Immature natural killer cell (primary cell): ENCODE measurements around the gene RPP25L. TPM values are rescaled to one million over a fixed set of nuclear protein-coding genes. Genes with fewer than 3 reads are reported as not detected.

ENCODE experiments used
- DNase-seq, 3 donors: peaks; one replicate each; pipeline ENCODE4 v3.0.0; 2022; ENCODE audit warnings: mixed read lengths in 1 of 3
- H3K27ac Mint-ChIP-seq, 6 donors: one replicate each; pipeline ENCODE4 v1.8.0; 2020; ENCODE audit warnings: mixed read lengths in 6 of 6, mild to moderate bottlenecking in 5 of 6, inconsistent platforms in 4 of 6, moderate library complexity in 3 of 6
- H3K27me3 Mint-ChIP-seq, 3 donors: one replicate each; pipeline ENCODE4 v1.8.0; 2020 to 2021; ENCODE audit warnings: low read depth in 3 of 3, mild to moderate bottlenecking in 3 of 3, mixed read lengths in 3 of 3, moderate library complexity in 3 of 3, inconsistent platforms in 1 of 3
- H3K36me3 Mint-ChIP-seq, 3 donors: one replicate each; pipeline ENCODE4 v1.8.0; 2020; ENCODE audit warnings: mixed read lengths in 3 of 3, inconsistent platforms in 2 of 3, mild to moderate bottlenecking in 2 of 3
- H3K4me1 Mint-ChIP-seq, 2 donors: one replicate each; pipeline ENCODE4 v1.8.0; 2020; ENCODE audit warnings: inconsistent platforms in 2 of 2, mild to moderate bottlenecking in 2 of 2, mixed read lengths in 2 of 2, moderate library complexity in 1 of 2
- H3K4me3 Mint-ChIP-seq, 5 donors: one replicate each; pipeline ENCODE4 v1.8.0; 2020; ENCODE audit warnings: mild to moderate bottlenecking in 5 of 5, mixed read lengths in 5 of 5, inconsistent platforms in 3 of 5, moderate library complexity in 3 of 5
- H3K9me3 Mint-ChIP-seq, 6 donors: one replicate each; pipeline ENCODE4 v1.8.0; 2020; ENCODE audit warnings: mild to moderate bottlenecking in 6 of 6, mixed read lengths in 6 of 6, inconsistent platforms in 4 of 6, moderate library complexity in 3 of 6
- polyA plus RNA-seq, 3 donors: library from polyadenylated mRNA; unstranded; fragments of 300-500 nt; fragmentation: Illumina TruSeq; gene quantifications; one replicate each; pipeline ENCODE4 v1.2.3, GENCODE V29; 2021

Gene RPP25L
- polyA plus RNA-seq, 3 donors from 2014 or later, result 42.3 to 52.0 (median 43.4) TPM

DNA sequence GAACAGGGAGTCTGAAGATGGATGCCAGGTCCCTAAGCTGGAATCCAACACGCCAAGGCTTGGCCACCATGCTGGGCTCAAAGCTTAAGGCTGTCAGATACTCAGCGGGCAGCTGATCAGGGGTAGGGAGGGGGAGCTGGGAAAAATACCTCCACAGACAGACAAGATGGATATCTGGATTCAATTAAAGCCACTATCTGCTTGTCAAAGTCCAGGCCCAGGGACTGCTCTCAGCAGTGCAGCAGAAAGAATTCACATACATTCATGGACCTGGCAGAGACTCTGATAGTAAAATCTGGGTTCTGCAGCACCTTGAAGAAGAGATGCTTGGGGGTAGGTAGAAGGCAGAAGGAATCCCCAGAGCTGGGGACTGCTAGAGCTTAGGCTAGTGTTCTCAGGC, 3.2 kb upstream of the RPP25L start:
- peaks cover 38 to 47% of the 10 kb centered on the region in 2 donors for H3K4me1 Mint-ChIP-seq
- no peak for DNase-seq
- peaks cover 0 to 31% (median 7%) of the 10 kb centered on the region in 3 donors for H3K36me3 Mint-ChIP-seq
- no peak overlapping the region for H3K4me3 Mint-ChIP-seq
- H3K27ac Mint-ChIP-seq, result peak overlapping the region in 1 of 6 donors; percentile 34
- peaks cover 0 to 2% (median 0%) of the 10 kb centered on the region in 6 donors for H3K9me3 Mint-ChIP-seq
- H3K27me3 Mint-ChIP-seq, result peaks cover 6 to 10% (median 8%) of the 10 kb centered on the region in 3 donors

DNA sequence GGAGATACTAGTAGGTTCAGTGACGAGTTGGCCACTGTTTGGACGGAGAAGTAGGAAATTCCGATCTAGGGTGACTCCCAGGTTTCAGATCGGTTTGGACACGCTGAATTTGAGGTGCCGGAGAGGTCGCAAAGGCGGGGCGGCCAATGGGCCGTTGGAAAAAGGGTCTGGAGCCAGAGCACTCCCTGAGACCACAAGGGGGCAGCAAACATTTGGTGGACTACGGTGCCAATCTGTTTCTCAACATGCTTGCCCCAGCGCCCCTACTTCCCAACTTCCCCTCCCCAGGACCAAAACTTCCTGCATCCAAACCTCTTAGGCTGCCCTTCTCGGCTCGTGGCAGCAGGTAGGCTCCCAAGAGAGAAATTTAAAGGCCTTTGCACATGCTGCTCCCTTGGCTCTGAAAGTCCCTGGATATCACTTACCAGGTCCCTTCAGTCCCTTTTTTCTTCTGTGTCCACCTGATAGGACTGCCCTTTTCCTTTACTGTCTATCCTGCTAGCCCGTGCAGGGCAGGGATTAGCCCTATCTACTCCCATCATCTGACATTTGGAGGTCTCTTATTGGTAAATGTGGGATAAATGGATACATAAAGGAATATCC, 992 bp upstream of the RPP25L start:
- Mint-ChIP-seq H3K4me1 (peaks cover 23 to 31% of the 10 kb centered on the region in 2 donors), H3K27me3 (peaks cover 6 to 8% (median 8%) of the 10 kb centered on the region in 3 donors)

DNA sequence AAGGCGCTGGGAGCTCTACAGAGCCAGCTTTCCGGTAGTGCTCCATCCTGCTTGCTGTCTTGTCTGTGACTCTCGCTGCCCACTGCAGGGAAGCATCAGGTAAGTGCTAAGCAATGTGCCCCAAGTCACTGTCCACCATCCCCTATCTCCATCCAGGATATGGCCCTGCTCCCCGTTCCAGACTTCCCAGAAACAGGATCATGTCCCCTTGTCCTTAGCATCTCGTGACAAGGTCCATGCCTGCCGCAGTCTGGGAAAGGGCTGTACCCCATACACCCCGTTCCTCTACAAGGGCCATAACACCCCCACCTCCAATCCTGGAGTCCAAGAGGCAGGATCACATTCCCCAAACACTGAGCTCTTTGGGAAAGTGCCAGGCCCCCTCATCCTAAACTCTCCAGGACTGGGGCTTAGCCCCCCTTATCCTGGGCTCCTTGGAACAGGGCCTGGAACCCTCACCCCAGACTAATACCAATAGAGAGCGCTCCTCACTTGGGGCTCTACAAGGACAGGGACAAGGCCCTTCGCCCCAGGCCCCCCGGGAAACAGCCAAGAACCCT, 566 bp downstream of the RPP25L start:
- H3K27me3 Mint-ChIP-seq, result peaks cover 6 to 8% (median 8%) of the 10 kb centered on the region in 3 donors
- H3K4me3 Mint-ChIP-seq, result peak overlapping the region; percentile 92 to 98 (median 93)
- H3K9me3 Mint-ChIP-seq, result no peaks in the 10 kb centered on the region
- peaks cover 23 to 31% of the 10 kb centered on the region in 2 donors for H3K4me1 Mint-ChIP-seq
- H3K36me3 Mint-ChIP-seq, result peaks cover 0 to 18% (median 4%) of the 10 kb centered on the region in 3 donors
- no peak for DNase-seq
- H3K27ac Mint-ChIP-seq, result peak overlapping the region; percentile 88 to 98 (median 92)

More for the DNA sequence above, 992 bp upstream of the RPP25L start:
- Mint-ChIP-seq H3K9me3 (no peaks in the 10 kb centered on the region), H3K36me3 (peaks cover 0 to 27% (median 7%) of the 10 kb centered on the region in 3 donors), H3K27ac (peak overlapping the region; percentile 88 to 98 (median 94)), H3K4me3 (peak overlapping the region; percentile 92 to 98 (median 93))
- DNase-seq, result peak; percentile 69 to 72 (median 72)

DNA sequence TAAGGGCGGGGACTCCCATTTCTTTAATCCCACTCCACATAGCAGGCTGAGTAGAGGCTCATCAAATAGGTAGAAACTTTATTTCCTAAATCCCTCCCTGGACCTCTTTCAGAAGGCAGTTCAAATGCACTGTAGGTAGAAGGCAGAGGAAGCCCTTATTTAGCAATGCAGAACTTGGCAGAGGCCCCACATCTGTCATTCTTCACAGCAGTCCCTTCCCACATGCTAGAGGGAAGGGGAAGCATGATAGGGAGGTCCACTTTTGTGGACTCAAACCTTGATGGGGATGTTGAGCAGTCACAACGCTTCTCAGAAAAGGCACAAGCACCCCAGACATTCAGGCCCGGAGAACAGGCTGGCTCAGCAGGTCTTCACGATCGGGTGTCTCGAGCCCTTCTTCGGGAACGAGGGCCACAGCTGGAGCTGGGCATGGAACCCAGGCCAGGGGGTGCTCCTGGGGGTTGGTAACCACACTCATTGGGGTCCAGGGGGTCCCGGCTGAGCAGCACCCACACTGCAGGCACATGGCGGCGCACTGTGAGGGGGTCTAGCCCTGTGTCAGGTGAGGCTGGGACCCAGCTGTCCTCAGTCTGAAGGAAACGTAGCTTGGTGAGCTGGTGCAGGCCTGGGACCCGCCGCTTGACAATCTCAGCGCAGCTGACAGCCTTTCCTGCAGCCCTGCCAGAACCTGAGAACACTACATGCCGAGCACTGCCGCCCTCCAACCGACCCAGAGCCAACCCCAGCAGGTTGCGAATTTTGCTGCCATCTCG, 1.3 kb downstream of the RPP25L start:
- Mint-ChIP-seq H3K27me3 (peaks cover 6 to 8% (median 8%) of the 10 kb centered on the region in 3 donors), H3K9me3 (no peaks in the 10 kb centered on the region), H3K36me3 (peaks cover 0 to 15% (median 0%) of the 10 kb centered on the region in 3 donors), H3K27ac (peak overlapping the region in 5 of 6 donors; percentile 75 to 98 (median 93)), H3K4me1 (peaks cover 23 to 31% of the 10 kb centered on the region in 2 donors), H3K4me3 (peak overlapping the region; percentile 36 to 98 (median 92))
- no peak for DNase-seq

DNA sequence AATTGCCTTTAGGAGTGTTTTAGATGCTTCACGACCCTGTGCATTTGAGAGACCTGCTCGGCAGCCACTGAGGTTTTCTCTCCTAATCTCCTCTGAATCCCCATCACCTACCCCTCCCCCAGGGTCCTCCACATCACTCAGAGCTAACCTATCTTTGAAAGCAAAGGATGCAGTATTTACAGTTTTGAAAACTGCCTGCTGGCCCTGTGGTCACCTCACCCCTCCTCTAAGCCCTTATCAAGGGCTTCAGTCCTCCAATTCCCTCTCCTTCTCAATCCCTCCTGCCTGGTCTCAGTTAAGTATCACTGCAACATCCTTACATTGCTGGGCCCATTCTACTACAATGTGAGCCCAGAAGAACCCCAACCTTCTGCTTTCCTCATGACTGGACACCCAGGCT, 4.6 kb downstream of the RPP25L start:
- no peak for DNase-seq
- H3K27me3 Mint-ChIP-seq, result peaks cover 2 to 6% (median 5%) of the 10 kb centered on the region in 3 donors
- H3K9me3 Mint-ChIP-seq, result no peaks in the 10 kb centered on the region
- no peaks in the 10 kb centered on the region for H3K36me3 Mint-ChIP-seq
- no peak overlapping the region for H3K27ac Mint-ChIP-seq
- peaks cover 12 to 18% of the 10 kb centered on the region in 2 donors for H3K4me1 Mint-ChIP-seq
- no peak overlapping the region for H3K4me3 Mint-ChIP-seq

DNA sequence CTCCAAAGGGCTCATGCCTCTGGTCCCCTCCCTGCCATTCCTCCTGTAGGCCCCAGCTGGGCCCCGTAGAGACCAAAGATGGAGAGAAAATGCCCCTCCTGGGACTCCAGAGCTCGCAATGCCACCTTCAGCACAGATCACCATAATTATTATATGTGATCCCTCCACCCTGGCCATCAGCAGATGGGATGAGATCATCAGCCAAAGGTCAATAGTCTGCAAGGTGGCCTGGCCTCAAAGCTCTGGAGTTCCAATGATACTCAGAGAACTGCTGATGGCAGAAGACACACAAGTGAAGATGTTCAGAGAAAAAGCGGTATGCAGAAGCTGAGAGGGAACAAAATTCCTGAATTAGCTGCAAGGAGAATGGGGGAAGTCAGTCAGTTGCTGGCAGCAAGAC, 5.0 kb downstream of the RPP25L start:
- H3K27me3 Mint-ChIP-seq, result peaks cover 0 to 4% (median 3%) of the 10 kb centered on the region in 3 donors
- H3K27ac Mint-ChIP-seq, result no peak overlapping the region
- H3K9me3 Mint-ChIP-seq, result no peaks in the 10 kb centered on the region
- no peak overlapping the region for H3K4me3 Mint-ChIP-seq
- no peak for DNase-seq
- peaks cover 10 to 15% of the 10 kb centered on the region in 2 donors for H3K4me1 Mint-ChIP-seq
- H3K36me3 Mint-ChIP-seq, result no peaks in the 10 kb centered on the region

DNA sequence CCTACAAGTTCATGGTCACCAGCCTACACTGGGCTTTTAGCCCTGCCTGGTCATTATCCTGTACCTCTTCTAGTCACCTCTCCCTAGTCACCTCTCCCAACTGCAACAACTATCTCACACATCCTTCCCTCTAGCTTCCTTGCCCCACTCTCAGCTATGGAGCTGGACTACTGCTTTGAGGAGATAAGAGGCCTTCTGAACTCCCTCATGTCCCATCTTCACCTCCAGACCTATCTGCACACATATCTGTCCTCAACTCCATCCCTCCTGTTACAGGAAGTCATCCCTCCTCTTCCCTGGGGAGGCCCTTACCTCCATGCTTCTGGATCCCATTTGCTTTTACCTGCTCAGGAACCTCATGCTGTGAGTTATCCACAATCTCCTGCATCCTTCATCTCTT, 5.7 kb downstream of the RPP25L start:
- Mint-ChIP-seq H3K27me3 (peaks cover 0 to 5% (median under 1%) of the 10 kb centered on the region in 3 donors), H3K9me3 (no peaks in the 10 kb centered on the region), H3K4me3 (no peak overlapping the region), H3K4me1 (peaks cover 5 to 10% of the 10 kb centered on the region in 2 donors), H3K36me3 (no peaks in the 10 kb centered on the region), H3K27ac (no peak overlapping the region)
- DNase-seq, result no peak

DNA sequence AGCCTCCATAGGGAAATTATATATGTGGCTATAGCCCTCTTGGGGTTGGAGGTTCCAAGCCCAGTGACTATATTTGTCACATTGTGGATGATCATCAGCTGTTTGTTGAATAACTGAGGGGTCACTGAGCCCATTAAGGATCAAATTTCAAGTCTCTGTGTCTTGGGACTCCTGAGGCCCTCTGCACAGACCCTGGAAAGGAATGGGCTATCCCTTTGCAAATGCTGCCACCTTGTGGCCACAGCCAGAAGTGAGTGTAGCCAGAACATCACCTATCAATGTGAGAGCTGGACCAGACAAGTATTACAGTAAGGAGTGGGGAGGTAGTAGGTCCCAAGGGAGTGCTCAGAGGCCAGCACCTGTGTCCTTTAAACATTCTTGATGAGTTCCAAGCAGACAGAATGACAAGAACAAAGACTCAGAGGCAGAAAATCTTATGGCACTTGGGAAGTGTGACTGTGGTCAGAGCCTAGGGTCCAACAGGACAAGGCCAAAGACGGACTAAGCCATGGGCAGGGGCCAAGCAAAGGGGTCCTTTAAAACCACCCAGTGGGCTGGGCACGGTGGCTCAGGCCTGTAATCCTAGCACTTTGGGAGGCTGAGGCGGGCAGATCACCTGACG, 8.2 kb downstream of the RPP25L start:
- Mint-ChIP-seq H3K9me3 (no peaks in the 10 kb centered on the region), H3K27me3 (peaks cover 0 to 5% (median 2%) of the 10 kb centered on the region in 3 donors), H3K4me1 (no peaks in the 10 kb centered on the region), H3K36me3 (no peaks in the 10 kb centered on the region), H3K4me3 (no peak overlapping the region), H3K27ac (no peak overlapping the region)
- peak; percentile 66 to 73 (median 69) for DNase-seq

DNA sequence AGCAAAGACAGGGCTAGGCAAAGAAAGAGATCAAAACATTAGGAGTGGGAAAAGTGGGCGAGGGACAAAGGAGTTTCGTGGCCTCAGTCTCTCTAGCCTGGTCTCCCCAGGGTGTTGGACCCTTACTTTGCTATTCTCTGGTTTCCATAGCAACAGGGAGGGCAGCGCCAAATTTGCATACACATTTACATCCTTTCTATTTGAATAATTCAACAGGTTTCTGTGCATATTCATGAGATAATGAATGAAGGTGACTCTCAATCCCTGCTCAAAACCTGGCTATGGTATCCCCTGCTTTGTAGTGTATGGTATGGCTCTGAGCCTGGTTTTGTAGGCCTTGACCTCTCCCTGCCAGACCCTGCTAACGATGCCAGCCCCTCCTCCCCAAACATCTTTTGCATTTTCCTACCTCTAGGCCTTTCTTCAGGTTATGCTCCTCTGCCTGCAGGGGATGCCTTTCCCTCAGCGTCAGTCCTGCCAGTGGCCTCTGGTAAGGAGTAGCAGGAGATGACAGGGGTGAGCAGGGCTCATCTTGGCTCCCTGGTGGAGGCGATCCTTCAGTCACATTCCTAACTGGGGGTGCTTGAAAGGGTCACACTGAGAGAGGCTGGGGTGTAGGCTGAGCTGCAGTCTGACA, 9.8 kb downstream of the RPP25L start:
- DNase-seq, result no peak
- peaks cover 0 to 6% (median 2%) of the 10 kb centered on the region in 3 donors for H3K27me3 Mint-ChIP-seq
- H3K4me1 Mint-ChIP-seq, result no peaks in the 10 kb centered on the region
- H3K36me3 Mint-ChIP-seq, result no peaks in the 10 kb centered on the region
- no peaks in the 10 kb centered on the region for H3K9me3 Mint-ChIP-seq
- no peak overlapping the region for H3K27ac Mint-ChIP-seq
- no peak overlapping the region for H3K4me3 Mint-ChIP-seq

DNA sequence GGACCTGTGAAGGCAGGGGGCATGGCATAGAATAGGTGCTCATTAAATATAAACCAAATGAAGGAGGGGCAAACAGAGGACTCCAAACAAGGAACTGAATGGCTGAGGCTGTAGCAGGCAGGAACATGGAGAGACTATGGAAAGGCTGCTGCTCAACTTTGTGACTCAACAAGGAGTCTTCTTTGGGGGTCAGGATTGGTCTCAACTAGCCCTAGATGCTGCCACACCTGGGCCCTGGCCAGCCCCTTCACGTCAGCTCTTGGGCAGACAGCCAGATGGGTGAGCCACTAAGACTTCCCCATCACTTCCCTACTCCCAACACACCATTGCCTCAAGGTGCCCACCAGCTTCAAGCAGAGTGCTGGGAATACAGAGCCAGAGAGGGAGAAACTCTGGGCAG, 11.0 kb downstream of the RPP25L start:
- Mint-ChIP-seq H3K27me3 (peaks cover 0 to 6% (median 2%) of the 10 kb centered on the region in 3 donors), H3K27ac (no peak overlapping the region), H3K4me3 (no peak overlapping the region), H3K36me3 (no peaks in the 10 kb centered on the region), H3K4me1 (no peaks in the 10 kb centered on the region), H3K9me3 (no peaks in the 10 kb centered on the region)
- no peak for DNase-seq

DNA sequence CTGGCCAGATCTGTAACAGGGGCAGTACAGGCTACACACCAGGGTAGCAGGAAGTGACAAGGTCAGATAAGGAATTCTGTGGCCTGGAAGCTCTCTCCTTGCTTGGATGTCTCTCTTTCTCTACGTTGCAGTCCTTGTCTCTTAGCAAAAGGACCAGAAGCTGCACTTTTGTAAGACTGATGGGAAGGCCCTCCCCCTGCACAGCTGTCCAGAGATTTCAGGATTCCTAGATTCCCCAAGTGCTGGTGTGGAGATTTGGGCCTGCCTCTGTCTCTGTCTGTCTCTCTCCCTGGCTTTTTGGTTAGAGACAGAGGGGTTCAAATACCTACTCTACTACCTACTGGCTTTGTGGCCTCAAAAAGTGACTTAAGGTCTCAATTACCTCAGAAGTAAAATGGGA, 12.4 kb downstream of the RPP25L start:
- no peaks in the 10 kb centered on the region for H3K4me1 Mint-ChIP-seq
- H3K9me3 Mint-ChIP-seq, result no peaks in the 10 kb centered on the region
- no peak for DNase-seq
- H3K27me3 Mint-ChIP-seq, result peaks cover 0 to 3% (median 2%) of the 10 kb centered on the region in 3 donors
- no peak overlapping the region for H3K4me3 Mint-ChIP-seq
- no peak overlapping the region for H3K27ac Mint-ChIP-seq
- H3K36me3 Mint-ChIP-seq, result no peaks in the 10 kb centered on the region

DNA sequence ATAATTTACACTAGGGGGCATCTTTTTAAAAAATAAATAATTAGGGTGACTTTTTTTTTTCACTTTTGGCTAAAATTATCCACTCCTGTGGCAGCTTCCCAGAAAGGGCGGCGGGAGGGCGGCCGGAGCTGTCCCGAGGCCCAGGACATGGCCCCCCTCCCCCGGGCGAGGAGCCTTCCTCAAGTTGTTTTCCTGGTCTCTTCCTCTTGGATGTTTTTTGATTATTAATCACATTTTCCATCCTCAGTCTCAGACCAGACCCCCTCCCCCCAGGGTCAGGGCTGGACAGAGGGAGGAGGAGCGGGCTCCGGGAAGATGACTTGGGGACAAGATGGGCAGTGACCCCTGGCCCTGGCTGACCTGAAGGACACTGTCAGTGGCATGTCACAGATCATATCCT, 17.7 kb downstream of the RPP25L start:
- Mint-ChIP-seq H3K27me3 (peaks cover 13 to 23% (median 13%) of the 10 kb centered on the region in 3 donors), H3K4me3 (no peak overlapping the region)

DNA sequence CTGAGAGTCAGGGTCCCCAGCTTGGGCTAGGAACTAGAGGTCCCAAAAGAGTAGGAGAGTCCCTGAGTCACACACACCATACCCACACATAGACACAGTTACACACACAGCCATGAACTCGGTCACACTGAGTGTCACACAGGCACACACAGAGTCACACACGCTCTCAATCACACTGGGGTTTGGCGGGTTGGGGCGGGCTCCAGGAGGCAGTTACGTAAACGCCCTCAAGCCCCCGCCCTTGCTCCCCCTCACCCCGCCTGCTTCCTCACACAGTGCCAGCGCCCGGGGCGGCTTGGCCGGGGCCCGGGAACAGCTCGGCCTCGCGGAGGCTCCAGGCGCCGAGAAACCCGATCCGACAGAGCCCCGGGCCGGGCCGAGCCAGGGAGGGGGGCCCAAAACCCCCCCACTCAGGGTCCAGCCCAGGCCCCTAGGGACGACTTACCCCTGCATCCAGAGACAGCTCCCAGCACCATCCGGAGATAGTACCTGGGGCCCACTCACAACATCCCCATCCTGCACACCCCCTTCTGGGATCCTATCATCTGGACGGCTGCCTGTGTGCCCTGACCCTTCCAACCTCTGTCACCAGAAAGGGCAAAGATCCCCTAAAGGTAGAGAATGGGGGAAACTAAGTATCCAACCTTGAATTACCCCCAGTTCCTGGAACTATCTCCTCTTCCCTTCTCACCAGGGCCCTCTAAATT, 18.8 kb downstream of the RPP25L start:
- Mint-ChIP-seq H3K4me3 (peak overlapping the region in 4 of 5 donors; percentile 50 to 69 (median 60)), H3K27ac (no peak overlapping the region), H3K9me3 (no peaks in the 10 kb centered on the region), H3K36me3 (peaks cover 0 to 6% (median 4%) of the 10 kb centered on the region in 3 donors), H3K4me1 (peaks cover 22 to 30% of the 10 kb centered on the region in 2 donors), H3K27me3 (peaks cover 13 to 31% (median 17%) of the 10 kb centered on the region in 3 donors)
- no peak for DNase-seq

More for the DNA sequence above, 17.7 kb downstream of the RPP25L start:
- H3K9me3 Mint-ChIP-seq, result no peaks in the 10 kb centered on the region
- no peak for DNase-seq
- peaks cover 11 to 20% of the 10 kb centered on the region in 2 donors for H3K4me1 Mint-ChIP-seq
- no peaks in the 10 kb centered on the region for H3K36me3 Mint-ChIP-seq
- H3K27ac Mint-ChIP-seq, result no peak overlapping the region
